GM12892 (cell line): Measurements from ENCODE around the gene CDC42BPB.

Experiments used
- POLR2A ChIP-seq: IDR thresholded peaks from 2 replicates; pipeline ENCODE4 v1.6.1; 2011; ENCODE audit warnings: low read depth, low read length, control low read depth
- TAF1 ChIP-seq: IDR thresholded peaks from 2 replicates; pipeline ENCODE4 v1.6.1; 2011; ENCODE audit warnings: low read depth, mild to moderate bottlenecking, control low read depth, low read length, borderline replicate concordance

GRCh38 chr14:103055695-103056094, 1.7 kb downstream of the CDC42BPB start:
- TF ChIP-seq TAF1, result no peak
- TF ChIP-seq POLR2A, result no peak
